Natural killer cell (primary cell): Measurements from ENCODE around the gene FLT3LG. TPM values are rescaled to one million over a fixed set of nuclear protein-coding genes. Genes with fewer than 3 reads are reported as not detected.

Source experiments
- ATAC-seq, 3 donors: fragments of 150-1000 bp in 2 of 3; fragments of 200-7000 bp in 1 of 3; cut with Tn5 transposase; 1 replicate in 1 of 3; 2 replicates in 2 of 3; pipeline ENCODE4 v1.10.0; 2021; ENCODE audit warnings: mild to moderate bottlenecking in 2 of 3, moderate library complexity in 2 of 3
- DNase-seq, 2 donors: peaks; one replicate each; pipeline versions ENCODE4 v3.0.0 to v3.0.0-alpha.2; 2013 to 2021; ENCODE audit warnings: mixed read lengths in 1 of 2
- H3K27ac ChIP-seq: one replicate; pipeline ENCODE4 v1.5.1; 2013; ENCODE audit warnings: mild to moderate bottlenecking, low read length
- H3K27me3 ChIP-seq: one replicate; pipeline ENCODE4 v1.6.1; 2013; ENCODE audit warnings: low read length; ENCODE audit not compliant: control insufficient read depth, insufficient read depth
- H3K36me3 ChIP-seq: one replicate; pipeline ENCODE4 v1.6.1; 2013; ENCODE audit warnings: low read length; ENCODE audit not compliant: control insufficient read depth, insufficient read depth
- H3K4me1 ChIP-seq: one replicate; pipeline ENCODE4 v1.6.1; 2013; ENCODE audit warnings: low read length; ENCODE audit not compliant: control insufficient read depth, insufficient read depth
- H3K4me3 ChIP-seq: one replicate; pipeline ENCODE4 v1.5.1; 2013; ENCODE audit warnings: low read length
- H3K9me3 ChIP-seq: one replicate; pipeline ENCODE4 v1.6.1; 2013; ENCODE audit warnings: low read length; ENCODE audit not compliant: control insufficient read depth, insufficient read depth
- H3K27ac Mint-ChIP-seq, 2 donors: one replicate each; pipeline ENCODE4 v1.8.0; 2022; ENCODE audit warnings: mild to moderate bottlenecking in 2 of 2, mixed read lengths in 2 of 2, moderate library complexity in 1 of 2
- H3K27me3 Mint-ChIP-seq, 2 donors: one replicate each; pipeline ENCODE4 v1.8.0; 2022; ENCODE audit warnings: low read depth in 2 of 2, mixed read lengths in 2 of 2
- H3K36me3 Mint-ChIP-seq: one replicate; pipeline ENCODE4 v1.8.0; 2022; ENCODE audit warnings: mixed read lengths
- H3K4me1 Mint-ChIP-seq, 2 donors: one replicate each; pipeline ENCODE4 v1.8.0; 2022; ENCODE audit warnings: mixed read lengths in 2 of 2
- H3K4me3 Mint-ChIP-seq: one replicate; pipeline ENCODE4 v1.8.0; 2022; ENCODE audit warnings: mild to moderate bottlenecking, moderate library complexity, mixed read lengths
- H3K9me3 Mint-ChIP-seq, 2 donors: one replicate each; pipeline ENCODE4 v1.8.0; 2022; ENCODE audit warnings: mixed read lengths in 2 of 2
- WGBS: methylation state at CpG from one replicate; pipeline ENCODE4 v1.1.7; 2013; ENCODE audit warnings: missing lambda C conversion rate; ENCODE audit not compliant: insufficient coverage; 5-methylcytosine and 5-hydroxymethylcytosine counted together
- intact Hi-C: fragments of 100-400 bp; cut with micrococcal nuclease; formaldehyde crosslinking; loops from one replicate; pipeline ENCODE4 v1.14.2; 2022
- total RNA-seq, 4 donors: library from RNA; stranded (reverse); fragments of 120-200 nt in 1 of 4; gene quantifications; one replicate each; pipeline versions ENCODE4 v1.2.3 to v1.2.4, GENCODE V29; 2013 to 2022
- TF ChIP-seq, protein P1 (sequence below): fragments of 200-600 bp; IDR thresholded peaks from one replicate; pipeline ENCODE4 v1.8.0; 2022; ENCODE audit warnings: antibody characterized with exemption

Gene FLT3LG
- total RNA-seq, 3 donors from 2014 or later (not counting 1 experiment from before 2014, with no cell fraction given): 44.7 to 65.7 (median 64.8) TPM

DNA sequence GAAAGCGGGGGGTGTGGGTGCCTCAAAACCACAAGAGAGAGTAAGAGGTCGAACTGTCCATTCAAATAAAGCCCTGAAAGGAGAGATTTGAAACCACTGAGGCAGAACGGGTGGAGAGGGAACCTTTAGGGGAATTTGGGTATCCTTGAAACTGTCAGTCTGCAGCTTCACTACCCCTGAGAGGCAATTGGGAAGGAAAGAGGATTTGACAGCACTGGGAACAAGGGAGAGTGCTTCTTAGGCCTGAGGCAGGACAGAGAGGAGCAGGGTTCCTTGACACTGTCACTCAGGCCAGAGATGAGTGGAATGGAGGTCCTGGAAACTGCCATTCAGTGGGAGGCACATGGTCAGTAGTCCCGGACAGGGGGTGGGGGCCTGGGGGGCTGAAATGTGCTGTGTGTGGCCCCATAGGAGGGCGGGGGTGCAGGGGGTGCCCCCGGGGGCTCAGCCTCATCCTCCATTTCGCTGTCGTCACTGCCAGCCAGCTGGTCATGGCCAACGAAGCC, 43.8 kb upstream of the FLT3LG start:
- Mint-ChIP-seq H3K27me3 (peaks cover 77 to 87% of the 10 kb centered on the region in 2 donors), H3K9me3 (no peaks in the 10 kb centered on the region), H3K4me3 (no peak overlapping the region), H3K36me3 (no peaks in the 10 kb centered on the region), H3K27ac (no peak overlapping the region), H3K4me1 (peaks cover 37 to 49% of the 10 kb centered on the region in 2 donors)
- 63% methylated on average over 9 of the region's 9 CpGs for WGBS
- ATAC-seq: no peak
- H3K4me3 ChIP-seq: no peak overlapping the region
- intact Hi-C loops: no loop called here
- TF ChIP-seq, protein P1, sequence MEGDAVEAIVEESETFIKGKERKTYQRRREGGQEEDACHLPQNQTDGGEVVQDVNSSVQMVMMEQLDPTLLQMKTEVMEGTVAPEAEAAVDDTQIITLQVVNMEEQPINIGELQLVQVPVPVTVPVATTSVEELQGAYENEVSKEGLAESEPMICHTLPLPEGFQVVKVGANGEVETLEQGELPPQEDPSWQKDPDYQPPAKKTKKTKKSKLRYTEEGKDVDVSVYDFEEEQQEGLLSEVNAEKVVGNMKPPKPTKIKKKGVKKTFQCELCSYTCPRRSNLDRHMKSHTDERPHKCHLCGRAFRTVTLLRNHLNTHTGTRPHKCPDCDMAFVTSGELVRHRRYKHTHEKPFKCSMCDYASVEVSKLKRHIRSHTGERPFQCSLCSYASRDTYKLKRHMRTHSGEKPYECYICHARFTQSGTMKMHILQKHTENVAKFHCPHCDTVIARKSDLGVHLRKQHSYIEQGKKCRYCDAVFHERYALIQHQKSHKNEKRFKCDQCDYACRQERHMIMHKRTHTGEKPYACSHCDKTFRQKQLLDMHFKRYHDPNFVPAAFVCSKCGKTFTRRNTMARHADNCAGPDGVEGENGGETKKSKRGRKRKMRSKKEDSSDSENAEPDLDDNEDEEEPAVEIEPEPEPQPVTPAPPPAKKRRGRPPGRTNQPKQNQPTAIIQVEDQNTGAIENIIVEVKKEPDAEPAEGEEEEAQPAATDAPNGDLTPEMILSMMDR: no peak
- H3K4me1 ChIP-seq: peaks cover 45% of the 10 kb centered on the region
- no peak for DNase-seq
- no peak overlapping the region for H3K27ac ChIP-seq
- H3K27me3 ChIP-seq: peaks cover 89% of the 10 kb centered on the region
- no peaks in the 10 kb centered on the region for H3K36me3 ChIP-seq
- H3K9me3 ChIP-seq: no peaks in the 10 kb centered on the region

DNA sequence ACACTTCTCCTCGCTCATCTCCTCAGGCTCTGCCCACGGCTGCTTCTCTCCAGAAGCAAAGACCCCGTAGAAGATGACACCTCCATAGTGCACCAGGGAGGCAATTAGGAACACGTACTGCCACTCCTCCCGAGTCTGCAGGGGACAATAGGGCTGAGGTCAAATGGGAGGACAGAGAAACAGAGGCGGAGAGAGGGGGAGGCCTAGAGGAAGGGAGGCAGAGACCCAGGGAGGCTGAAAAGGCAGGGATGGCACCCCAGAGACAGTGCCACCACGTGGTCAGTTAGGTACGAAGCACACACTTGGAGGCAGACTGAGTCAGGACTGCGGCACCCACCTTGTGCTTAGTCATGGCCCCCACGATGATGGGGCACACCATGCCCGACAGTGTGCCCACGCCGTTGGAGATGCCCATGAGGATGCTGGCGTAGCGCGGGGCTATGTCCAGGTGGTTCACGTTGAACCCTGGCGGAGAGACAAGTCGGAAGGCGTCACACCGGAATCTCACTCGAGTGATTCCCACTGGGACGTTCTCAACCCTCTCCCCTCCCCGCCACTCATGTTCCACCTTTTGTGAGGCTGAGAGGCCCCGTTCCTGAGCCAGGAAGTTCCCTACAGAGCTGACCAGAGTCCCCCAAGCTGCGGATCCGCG, 43.2 kb upstream of the FLT3LG start:
- intact Hi-C loops: no loop called here

DNA sequence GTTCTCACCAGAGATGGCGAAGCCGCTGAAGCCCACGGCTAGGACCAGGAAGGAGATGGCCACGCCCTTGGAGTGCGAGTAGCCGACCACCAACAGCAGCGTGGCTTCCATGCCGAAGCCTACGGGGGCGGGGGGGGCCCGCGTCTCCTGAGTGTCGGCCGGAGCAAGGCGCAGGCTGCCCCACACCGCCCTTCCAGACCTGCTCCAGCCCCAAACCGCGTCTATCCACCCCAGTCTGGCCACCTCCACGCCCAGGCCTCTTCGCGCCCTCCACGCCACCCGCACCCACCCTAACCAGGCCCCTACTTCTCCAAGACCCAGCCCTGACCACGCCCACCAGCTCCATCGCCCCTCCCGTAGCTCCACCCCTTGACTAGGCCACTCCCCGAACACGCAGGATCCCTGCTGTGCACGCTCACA, 42.7 kb upstream of the FLT3LG start:
- peaks cover 46% of the 10 kb centered on the region for H3K4me1 ChIP-seq
- H3K4me1 Mint-ChIP-seq: peaks cover 37 to 52% of the 10 kb centered on the region in 2 donors
- ATAC-seq: peak in 1 of 3 donors; percentile 38
- no peak overlapping the region for H3K27ac Mint-ChIP-seq
- no peak overlapping the region for H3K4me3 Mint-ChIP-seq
- no peaks in the 10 kb centered on the region for H3K36me3 Mint-ChIP-seq
- no peaks in the 10 kb centered on the region for H3K9me3 ChIP-seq
- H3K36me3 ChIP-seq: no peaks in the 10 kb centered on the region
- H3K4me3 ChIP-seq: no peak overlapping the region
- intact Hi-C loops: no loop called here
- TF ChIP-seq, protein P1: no peak
- peaks cover 84% of the 10 kb centered on the region for H3K27me3 ChIP-seq
- 33% methylated on average over 28 of the region's 29 CpGs for WGBS
- H3K9me3 Mint-ChIP-seq: no peaks in the 10 kb centered on the region
- H3K27ac ChIP-seq: no peak overlapping the region
- peaks cover 77 to 87% of the 10 kb centered on the region in 2 donors for H3K27me3 Mint-ChIP-seq
- peak in 1 of 2 donors; percentile 58 for DNase-seq

More for the DNA sequence above, 43.2 kb upstream of the FLT3LG start:
- H3K4me1 Mint-ChIP-seq: peaks cover 37 to 52% of the 10 kb centered on the region in 2 donors
- no peak overlapping the region for H3K4me3 Mint-ChIP-seq
- no peak overlapping the region for H3K27ac ChIP-seq
- H3K27me3 Mint-ChIP-seq: peaks cover 77 to 87% of the 10 kb centered on the region in 2 donors
- H3K9me3 ChIP-seq: no peaks in the 10 kb centered on the region
- no peak overlapping the region for H3K4me3 ChIP-seq
- H3K36me3 Mint-ChIP-seq: no peaks in the 10 kb centered on the region
- H3K4me1 ChIP-seq: peaks cover 45% of the 10 kb centered on the region
- H3K9me3 Mint-ChIP-seq: no peaks in the 10 kb centered on the region
- DNase-seq (peak in 1 of 2 donors; percentile 57), ATAC-seq (no peak)
- WGBS: 58% methylated on average over 28 of the region's 28 CpGs
- H3K36me3 ChIP-seq: no peaks in the 10 kb centered on the region
- peaks cover 84% of the 10 kb centered on the region for H3K27me3 ChIP-seq
- TF ChIP-seq, protein P1: no peak
- H3K27ac Mint-ChIP-seq: no peak overlapping the region
